ENCODE measurements around the gene CUL4B. TPM values are rescaled to one million over a fixed set of nuclear protein-coding genes. Genes with fewer than 3 reads are reported as not detected.
"Not testable (repeated sequence)": the region's sequence is repeated elsewhere in the genome, so short reads cannot be mapped to it uniquely, and the experiment has no call there.

Gene CUL4B
- polyA plus RNA-seq (ENCODE audit: insufficient read length in 4 of 4) = 10 to 100 TPM; 68.8 to 81.9 (median 73.2) TPM

GRCh38 chrX:120560842-120561633, at the start of gene CUL4B:
Gene CUL4B, minus strand, starts transcription at chrX:120560962. Its CDS starts 324 bp downstream, at chrX:120560638.
- DNase-seq (ENCODE audit: low read depth in 4 of 4, low spot score in 3 of 4) = peak; percentile 81 to 90 (median 85)

GRCh38 chrX:120604361-120604782, 43.6 kb upstream of the CUL4B start:
- DNase-seq (ENCODE audit: low read depth in 4 of 4, low spot score in 3 of 4) = peak in 2 of 4 donors; percentile 0 to 1

GRCh38 chrX:120603707-120604360, 43.1 kb upstream of the CUL4B start, which contains the start of gene MCTS1:
Gene MCTS1, plus strand, starts transcription at chrX:120604101. Its CDS starts 136 bp downstream, at chrX:120604237.
- DNase-seq (ENCODE audit: low read depth in 4 of 4, low spot score in 3 of 4) = peak; percentile 66 to 83 (median 78)

GRCh38 chrX:120585702-120586101, 24.9 kb upstream of the CUL4B start:
- no peak for DNase-seq (ENCODE audit: low read depth in 4 of 4, low spot score in 3 of 4)

GRCh38 chrX:120575379-120576114, 14.8 kb upstream of the CUL4B start:
- no peak for DNase-seq (ENCODE audit: low read depth in 4 of 4, low spot score in 3 of 4)

- DNase-seq (ENCODE audit: low read depth in 4 of 4, low spot score in 3 of 4) = not testable (repeated sequence)
These were observed 13.0 kb upstream of the CUL4B start for GRCh38 chrX:120573806-120574205.

- DNase-seq (ENCODE audit: low read depth in 4 of 4, low spot score in 3 of 4) = no peak
These were observed 9.3 kb upstream of the CUL4B start for GRCh38 chrX:120570011-120570600.

- DNase-seq (ENCODE audit: low read depth in 4 of 4, low spot score in 3 of 4) = no peak
These were observed 7.8 kb upstream of the CUL4B start for GRCh38 chrX:120568609-120569008.

- DNase-seq (ENCODE audit: low read depth in 4 of 4, low spot score in 3 of 4) = no peak
These were observed 7.3 kb upstream of the CUL4B start for GRCh38 chrX:120568035-120568434.

- no peak for DNase-seq (ENCODE audit: low read depth in 4 of 4, low spot score in 3 of 4)
These were observed 6.1 kb upstream of the CUL4B start for GRCh38 chrX:120566817-120567216.

GRCh38 chrX:120564925-120565324, 4.2 kb upstream of the CUL4B start:
- no peak for DNase-seq (ENCODE audit: low read depth in 4 of 4, low spot score in 3 of 4)

- DNase-seq (ENCODE audit: low read depth in 4 of 4, low spot score in 3 of 4) = no peak
These were observed 1.8 kb upstream of the CUL4B start for GRCh38 chrX:120562569-120562926.

- no peak for DNase-seq (ENCODE audit: low read depth in 4 of 4, low spot score in 3 of 4)
These were observed 1.1 kb upstream of the CUL4B start for GRCh38 chrX:120561634-120562568.

GRCh38 chrX:120560405-120560841, 339 bp downstream of the CUL4B start:
- peak in 1 of 4 donors; percentile 62 for DNase-seq (ENCODE audit: low read depth in 4 of 4, low spot score in 3 of 4)

- DNase-seq (ENCODE audit: low read depth in 4 of 4, low spot score in 3 of 4) = no peak
These were observed 958 bp downstream of the CUL4B start for GRCh38 chrX:120559804-120560203.

- no peak for DNase-seq (ENCODE audit: low read depth in 4 of 4, low spot score in 3 of 4)
These were observed 4.5 kb downstream of the CUL4B start for GRCh38 chrX:120556251-120556650.

GRCh38 chrX:120549483-120550452, 11.0 kb downstream of the CUL4B start:
- no peak for DNase-seq (ENCODE audit: low read depth in 4 of 4, low spot score in 3 of 4)

- DNase-seq (ENCODE audit: low read depth in 4 of 4, low spot score in 3 of 4) = no peak
These were observed 24.7 kb downstream of the CUL4B start for GRCh38 chrX:120536061-120536460.
